SIG-M5 treated with dmso at 0.1 percent for 504 hours (cell line): Measurements from ENCODE around the gene ZNF350.
"Not testable (repeated sequence)": the region's sequence is repeated elsewhere in the genome, so short reads cannot be mapped to it uniquely, and the experiment has no call there.

ENCODE experiments used
- DNase-seq: peaks from one replicate; lab custom pipeline; 2025; ENCODE audit not compliant: unreplicated experiment; lab: John Stamatoyannopoulos, UW

Gene ZNF350

DNA sequence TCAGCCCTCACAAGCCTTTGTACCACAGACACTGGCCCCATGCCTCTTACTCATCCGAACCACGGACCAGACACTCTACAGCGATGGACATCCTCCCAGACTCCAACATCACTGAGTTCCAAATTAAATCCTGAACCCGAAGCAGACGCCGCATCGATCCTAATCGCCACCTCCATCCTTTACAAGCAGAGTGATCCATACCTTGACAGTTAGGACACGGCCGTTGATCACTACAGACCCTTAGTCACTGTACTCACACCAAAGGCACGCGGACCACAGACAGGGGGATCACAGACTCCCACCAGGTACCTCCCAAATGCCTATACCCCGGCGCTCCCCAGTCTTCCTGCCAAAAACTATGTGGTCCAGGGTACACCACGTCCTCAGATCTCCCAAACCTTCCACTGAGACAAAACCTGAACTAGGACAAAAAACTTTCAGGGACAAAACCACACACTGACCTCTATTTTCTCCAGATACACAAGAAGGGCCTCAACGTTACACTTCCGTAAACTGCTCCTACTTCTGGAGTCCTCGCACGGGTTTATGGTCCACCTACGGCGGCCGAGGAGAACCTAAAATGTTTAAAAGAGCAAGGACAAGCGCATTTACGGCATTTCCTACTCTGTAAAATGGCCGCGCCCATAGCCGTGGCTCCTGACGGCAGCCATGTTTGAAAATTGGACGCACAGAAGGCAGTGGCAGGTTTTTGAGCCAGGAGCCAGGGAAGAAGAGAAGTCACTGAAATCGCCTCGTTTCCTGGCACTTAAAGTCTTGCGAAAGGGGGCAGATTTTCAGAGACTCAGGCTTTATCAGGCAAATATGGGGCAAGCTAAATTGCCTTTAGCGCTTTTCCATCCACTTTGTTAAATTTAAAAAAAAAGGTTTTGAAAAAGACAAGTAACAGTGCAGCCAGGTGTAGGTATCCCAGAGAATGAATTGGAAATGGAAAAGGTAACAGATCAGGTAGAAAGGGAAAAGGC is at the start of gene ZNF350:
TSS of gene ZNF350 (minus strand) at position 532 of the 983 bp plus-strand sequence. CDS start 12,480 bp downstream, outside the sequence.
- peak; percentile 87 for DNase-seq

GRCh38 chr19:52034051-52034728 is 47.5 kb upstream of the ZNF350 start:
- no peak for DNase-seq

- DNase-seq, result no peak
Measured at GRCh38 chr19:52028780-52029123, 42.1 kb upstream of the ZNF350 start.

GRCh38 chr19:52028027-52028779 is 41.6 kb upstream of the ZNF350 start, which contains the start of gene ZNF614:
Gene ZNF614, minus strand, starts transcription at chr19:52028379. Its CDS starts 2,634 bp downstream, at chr19:52025745.
- peak; percentile 75 for DNase-seq

DNA sequence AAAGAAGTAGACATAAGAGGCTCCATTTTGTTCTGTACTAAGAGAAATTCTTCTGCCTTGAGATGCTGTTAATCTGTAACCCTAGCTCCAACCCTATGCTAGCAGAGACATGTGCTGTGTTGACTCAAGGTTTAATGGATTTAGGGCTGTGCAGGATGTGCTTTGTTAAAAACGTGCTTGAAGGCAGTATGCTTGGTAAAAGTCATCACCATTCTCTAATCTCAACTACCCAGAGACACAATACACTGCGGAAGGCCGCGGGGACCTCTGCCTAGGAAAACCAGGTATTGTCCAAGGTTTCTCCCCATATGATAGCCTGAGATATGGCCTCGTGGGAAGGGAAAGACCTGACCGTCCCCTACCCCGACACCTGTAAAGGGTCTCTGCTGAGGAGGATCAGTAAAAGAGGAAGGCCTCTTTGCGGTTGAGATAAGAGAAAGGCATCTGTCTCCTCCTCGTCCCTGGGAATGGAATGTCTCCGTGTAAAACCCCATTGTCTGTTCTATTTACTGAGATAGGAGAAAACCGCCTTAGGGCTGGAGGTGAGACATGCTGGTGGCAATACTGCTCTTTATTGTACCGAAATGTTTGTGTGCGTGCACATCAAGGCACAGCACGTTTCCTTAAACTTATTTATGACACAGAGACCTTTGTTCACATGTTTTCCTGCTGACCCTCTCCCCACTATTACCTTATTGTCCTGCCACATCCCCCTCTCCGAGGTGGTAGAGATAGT is 39.8 kb upstream of the ZNF350 start:
- not testable (repeated sequence) for DNase-seq

- not testable (repeated sequence) for DNase-seq
Measured at GRCh38 chr19:52024478-52024877, 37.8 kb upstream of the ZNF350 start.

GRCh38 chr19:52022193-52022592 is 35.6 kb upstream of the ZNF350 start:
- DNase-seq, result no peak

DNA sequence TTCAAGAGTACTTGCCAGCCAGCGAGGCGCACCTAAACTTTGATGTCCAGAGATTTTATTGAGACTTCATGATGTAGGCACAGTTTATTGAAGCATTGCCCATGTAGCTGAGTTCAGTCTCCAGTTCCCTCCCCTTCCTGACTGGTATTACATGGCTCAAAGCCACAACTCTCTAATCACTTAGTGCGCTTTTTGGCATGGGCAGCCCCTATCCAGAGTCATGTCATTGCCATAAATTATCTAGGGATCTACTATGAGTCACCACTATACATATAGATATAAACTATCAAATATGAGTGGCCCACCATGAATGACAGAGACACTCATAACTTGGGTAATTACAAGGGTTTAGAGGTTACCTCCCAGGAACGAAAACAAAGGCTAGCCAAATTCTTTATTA is 33.9 kb upstream of the ZNF350 start:
- DNase-seq, result no peak

DNA sequence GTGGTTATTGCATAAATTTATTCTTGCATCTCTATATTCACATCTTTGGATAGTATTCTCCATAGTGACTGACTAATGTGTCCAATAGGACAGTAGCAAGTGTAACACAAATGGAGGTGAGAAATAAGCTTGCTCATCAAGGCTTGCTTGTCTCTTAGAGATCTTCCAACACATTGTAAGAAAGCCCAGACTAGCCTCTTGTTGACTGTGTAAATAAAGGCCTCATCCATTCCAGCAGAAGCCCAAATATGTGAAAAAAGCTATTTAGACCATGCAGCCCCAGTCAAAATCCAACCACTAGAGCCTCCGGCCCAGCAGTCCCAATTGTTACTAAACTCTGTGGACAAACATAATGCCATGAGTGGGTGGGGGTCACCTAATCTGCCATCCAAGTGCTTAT is 24.0 kb upstream of the ZNF350 start:
- DNase-seq, result no peak

GRCh38 chr19:52007806-52008557 is 21.3 kb upstream of the ZNF350 start, which contains the start of gene ZNF615:
Gene ZNF615, minus strand, starts transcription at chr19:52008211. Its CDS starts 4,500 bp downstream, at chr19:52003711.
- DNase-seq, result peak; percentile 74

- no peak for DNase-seq
Measured at GRCh38 chr19:52007451-52007805, 20.8 kb upstream of the ZNF350 start.

DNA sequence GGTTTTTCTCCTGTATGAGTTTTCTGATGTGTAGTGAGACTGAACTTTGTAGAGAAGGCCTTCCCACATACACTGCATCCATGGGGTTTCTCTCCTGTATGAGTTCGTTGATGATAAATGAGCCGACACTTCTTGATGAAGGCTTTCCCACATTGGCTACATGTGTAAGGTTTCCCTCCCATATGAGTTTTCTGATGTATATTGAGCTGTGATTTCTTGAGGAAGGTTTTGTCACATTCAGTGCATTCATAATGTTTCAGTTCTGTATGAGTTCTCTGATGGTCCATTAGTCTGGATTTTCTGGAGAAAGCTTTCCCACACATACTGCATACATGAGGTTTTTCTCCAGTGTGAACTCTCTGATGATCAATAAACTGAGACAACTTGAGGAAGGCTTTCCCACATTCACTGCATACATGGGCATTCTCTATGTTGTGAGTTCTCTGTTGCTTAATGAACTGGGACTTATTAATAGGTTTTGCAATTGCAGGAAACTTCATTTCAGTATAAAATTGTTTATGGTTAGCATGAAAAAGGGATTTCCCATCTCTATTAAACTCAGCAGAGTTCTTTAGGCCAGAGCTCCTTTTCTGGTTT is 7.5 kb upstream of the ZNF350 start:
- DNase-seq, result no peak

- no peak for DNase-seq
Measured at GRCh38 chr19:51993422-51993821, 6.8 kb upstream of the ZNF350 start.

DNA sequence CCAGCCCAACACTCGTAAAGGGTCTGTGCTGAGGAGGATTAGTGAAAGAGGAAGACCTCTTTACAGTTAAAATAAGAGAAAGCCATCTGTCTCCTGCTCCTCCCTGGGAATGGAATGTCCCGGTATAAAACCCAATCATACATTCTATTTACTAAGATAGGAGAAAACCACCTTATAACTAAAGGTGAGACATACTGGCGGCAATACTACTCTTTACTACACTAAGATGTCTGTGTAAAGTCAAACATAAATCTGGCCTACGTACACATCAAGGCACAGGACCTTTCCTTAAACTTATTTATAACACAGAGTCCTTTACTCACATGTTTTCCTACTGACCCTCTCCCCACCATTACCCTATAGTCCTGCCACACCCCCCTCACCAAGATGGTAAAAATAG is 3.3 kb downstream of the ZNF350 start:
- no peak for DNase-seq

DNA sequence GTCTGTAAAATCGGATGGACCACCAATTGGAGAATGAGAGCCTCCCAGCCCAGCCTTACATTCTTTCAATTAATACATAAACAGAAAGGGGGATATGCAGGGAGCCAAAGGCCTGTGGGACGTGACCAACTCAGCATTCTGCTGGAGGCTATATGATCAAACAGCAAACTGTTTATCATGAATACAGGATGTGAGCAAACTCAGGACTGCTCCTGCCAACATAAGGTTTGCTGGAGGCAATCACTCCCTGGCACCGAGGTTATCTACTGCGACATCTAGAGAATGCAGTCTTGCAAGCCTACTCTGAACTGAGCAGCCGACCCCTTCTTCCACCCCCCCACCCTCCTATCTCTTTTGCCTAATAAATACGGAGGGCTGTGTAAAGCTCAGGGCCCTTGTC is 5.7 kb downstream of the ZNF350 start:
- not testable (repeated sequence) for DNase-seq

- DNase-seq, result no peak
Measured at GRCh38 chr19:51980116-51980736, 6.4 kb downstream of the ZNF350 start.

DNA sequence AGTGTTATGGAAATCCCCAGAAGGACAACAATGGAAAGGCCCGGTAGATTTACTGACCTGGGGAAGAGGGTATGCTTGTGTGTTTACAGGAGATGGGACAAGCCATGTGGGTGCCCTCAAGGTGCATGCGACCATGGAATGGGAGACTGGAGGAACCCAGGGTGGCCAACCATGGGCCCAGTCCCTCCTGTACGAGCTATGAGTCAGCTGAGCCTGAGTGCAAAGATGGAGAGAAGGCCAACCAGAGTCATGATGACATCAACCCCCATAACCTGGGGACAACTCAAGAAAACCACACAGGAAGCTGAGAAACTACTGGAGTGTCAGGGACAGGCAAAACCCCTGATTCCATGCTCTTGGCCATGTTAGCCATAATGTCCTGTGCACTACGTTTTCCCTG is 7.8 kb downstream of the ZNF350 start:
- no peak for DNase-seq

- DNase-seq, result no peak
Measured at GRCh38 chr19:51977346-51977745, 9.3 kb downstream of the ZNF350 start.

GRCh38 chr19:51976852-51977251 is 9.8 kb downstream of the ZNF350 start:
- DNase-seq, result no peak
